Type B pancreatic cell (in vitro differentiated cells): Measurements from ENCODE around the gene CLCN1. TPM values are rescaled to one million over a fixed set of nuclear protein-coding genes. Genes with fewer than 3 reads are reported as not detected.
A peak's percentile ranks its signal among the peaks of the same experiment; 100 is the strongest.

Experiments
- DNase-seq: peaks from one replicate; pipeline ENCODE4 v3.0.0; 2021; ENCODE audit warnings: mixed read lengths; ENCODE audit not compliant: unreplicated experiment; ENCODE audit errors: extremely low spot score
- H3K27ac Mint-ChIP-seq: 2 replicates; pipeline ENCODE4 v1.8.0; 2021; ENCODE audit warnings: mild to moderate bottlenecking, mixed read lengths
- H3K27me3 Mint-ChIP-seq: 2 replicates; pipeline ENCODE4 v1.8.0; 2021; ENCODE audit warnings: mixed read lengths
- H3K36me3 Mint-ChIP-seq: 2 replicates; pipeline ENCODE4 v1.8.0; 2021; ENCODE audit warnings: mixed read lengths
- H3K4me1 Mint-ChIP-seq: one replicate; pipeline ENCODE4 v1.8.0; 2021; ENCODE audit warnings: mixed read lengths; ENCODE audit not compliant: unreplicated experiment
- H3K4me3 Mint-ChIP-seq: 2 replicates; pipeline ENCODE4 v1.8.0; 2021; ENCODE audit warnings: mild to moderate bottlenecking, mixed read lengths
- H3K9me3 Mint-ChIP-seq: 2 replicates; pipeline ENCODE4 v1.8.0; 2021; ENCODE audit warnings: mixed read lengths
- total RNA-seq: library from RNA; stranded (reverse); gene quantifications from 2 replicates; pipeline ENCODE4 v1.2.1, GENCODE V29; 2021; ENCODE audit warnings: low replicate concordance
- TF ChIP-seq, protein P1 (sequence below): fragments of 200-600 bp; sonication (generic); conservative IDR thresholded peaks from 2 replicates; pipeline ENCODE4 v1.5.0; 2021; ENCODE audit warnings: antibody characterized with exemption, mild to moderate bottlenecking

Gene CLCN1
- total RNA-seq, 1 donor from 2014 or later, result 0.22 TPM

DNA sequence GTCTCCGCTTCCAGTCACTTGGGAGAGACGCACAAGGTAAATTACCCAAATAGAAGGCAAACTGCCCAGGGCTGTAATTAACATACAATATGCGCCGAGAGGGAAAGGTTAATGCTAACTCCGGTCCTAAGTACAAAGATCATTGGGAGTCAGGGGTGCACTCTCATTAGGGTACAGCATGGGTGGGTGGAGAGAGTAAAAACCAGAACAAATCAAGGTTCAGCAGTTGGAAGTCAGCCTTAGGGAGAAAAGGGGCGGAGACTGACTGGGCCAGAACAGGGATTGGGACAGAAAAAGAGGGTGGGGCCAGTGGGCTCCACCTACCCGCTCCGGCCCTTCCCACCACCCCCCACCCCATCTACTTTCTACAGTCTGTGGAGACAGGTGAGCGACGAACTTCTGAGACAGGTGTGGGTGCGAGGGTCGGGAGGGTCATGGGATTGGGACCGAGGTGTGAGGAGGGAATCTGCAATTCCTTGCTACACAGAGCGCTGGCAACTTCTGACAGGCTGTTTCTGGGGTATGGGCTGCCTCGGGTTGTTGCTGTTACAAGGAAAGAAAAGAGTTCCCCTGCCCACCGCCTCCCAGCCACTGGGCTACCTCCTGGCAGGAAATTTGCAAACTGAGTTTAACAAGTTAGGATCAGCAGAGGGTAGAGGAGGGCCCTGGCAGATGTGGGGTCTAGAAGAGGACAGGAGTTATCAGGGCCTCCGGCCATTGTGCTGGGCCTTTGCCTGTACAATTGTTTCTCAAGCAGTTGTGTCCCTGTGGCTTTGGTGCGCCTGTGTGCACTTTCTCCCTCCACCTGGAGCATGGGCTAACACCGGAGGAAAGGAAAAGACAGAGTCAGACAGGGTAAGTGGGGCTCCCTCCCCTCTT, 31.1 kb upstream of the CLCN1 start, which contains the start of gene TMEM139:
TMEM139 (plus strand) TSS at position 368 of the 879 bp plus-strand sequence. CDS start 1,000 bp downstream, outside the sequence.
- H3K36me3 Mint-ChIP-seq, result peaks cover 4% of the 10 kb centered on the region
- H3K4me3 Mint-ChIP-seq, result peak within 1 kb of the TSS; percentile 48
- H3K27ac Mint-ChIP-seq, result peak within 1 kb of the TSS; percentile 62
- TF ChIP-seq, protein P1, sequence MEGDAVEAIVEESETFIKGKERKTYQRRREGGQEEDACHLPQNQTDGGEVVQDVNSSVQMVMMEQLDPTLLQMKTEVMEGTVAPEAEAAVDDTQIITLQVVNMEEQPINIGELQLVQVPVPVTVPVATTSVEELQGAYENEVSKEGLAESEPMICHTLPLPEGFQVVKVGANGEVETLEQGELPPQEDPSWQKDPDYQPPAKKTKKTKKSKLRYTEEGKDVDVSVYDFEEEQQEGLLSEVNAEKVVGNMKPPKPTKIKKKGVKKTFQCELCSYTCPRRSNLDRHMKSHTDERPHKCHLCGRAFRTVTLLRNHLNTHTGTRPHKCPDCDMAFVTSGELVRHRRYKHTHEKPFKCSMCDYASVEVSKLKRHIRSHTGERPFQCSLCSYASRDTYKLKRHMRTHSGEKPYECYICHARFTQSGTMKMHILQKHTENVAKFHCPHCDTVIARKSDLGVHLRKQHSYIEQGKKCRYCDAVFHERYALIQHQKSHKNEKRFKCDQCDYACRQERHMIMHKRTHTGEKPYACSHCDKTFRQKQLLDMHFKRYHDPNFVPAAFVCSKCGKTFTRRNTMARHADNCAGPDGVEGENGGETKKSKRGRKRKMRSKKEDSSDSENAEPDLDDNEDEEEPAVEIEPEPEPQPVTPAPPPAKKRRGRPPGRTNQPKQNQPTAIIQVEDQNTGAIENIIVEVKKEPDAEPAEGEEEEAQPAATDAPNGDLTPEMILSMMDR, result no peak
- no peak for DNase-seq
- H3K9me3 Mint-ChIP-seq, result peaks cover 5% of the 10 kb centered on the region
- peaks cover 30% of the 10 kb centered on the region for H3K4me1 Mint-ChIP-seq
- no peaks in the 10 kb centered on the region for H3K27me3 Mint-ChIP-seq

DNA sequence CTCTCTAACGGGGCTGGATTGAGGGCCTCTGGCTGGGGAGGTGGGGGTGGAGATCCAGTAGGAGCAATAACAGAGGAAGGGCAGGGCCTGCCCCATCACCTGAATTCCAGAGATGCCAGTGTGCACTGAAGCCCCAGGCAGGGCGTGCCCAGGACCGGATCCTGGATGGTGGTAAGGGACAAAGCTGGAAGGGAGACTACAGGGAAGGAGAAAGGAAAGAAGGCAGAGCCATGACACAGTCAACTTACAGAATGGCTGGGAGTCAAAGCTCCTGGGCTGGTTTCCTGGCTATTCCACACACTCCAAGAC, 30.5 kb upstream of the CLCN1 start:
- H3K9me3 Mint-ChIP-seq, result peaks cover 5% of the 10 kb centered on the region
- peaks cover 29% of the 10 kb centered on the region for H3K4me1 Mint-ChIP-seq
- no peaks in the 10 kb centered on the region for H3K27me3 Mint-ChIP-seq
- no peak for DNase-seq
- TF ChIP-seq, protein P1, result no peak
- H3K27ac Mint-ChIP-seq, result peak overlapping the region; percentile 62
- peaks cover 4% of the 10 kb centered on the region for H3K36me3 Mint-ChIP-seq
- peak overlapping the region; percentile 48 for H3K4me3 Mint-ChIP-seq

DNA sequence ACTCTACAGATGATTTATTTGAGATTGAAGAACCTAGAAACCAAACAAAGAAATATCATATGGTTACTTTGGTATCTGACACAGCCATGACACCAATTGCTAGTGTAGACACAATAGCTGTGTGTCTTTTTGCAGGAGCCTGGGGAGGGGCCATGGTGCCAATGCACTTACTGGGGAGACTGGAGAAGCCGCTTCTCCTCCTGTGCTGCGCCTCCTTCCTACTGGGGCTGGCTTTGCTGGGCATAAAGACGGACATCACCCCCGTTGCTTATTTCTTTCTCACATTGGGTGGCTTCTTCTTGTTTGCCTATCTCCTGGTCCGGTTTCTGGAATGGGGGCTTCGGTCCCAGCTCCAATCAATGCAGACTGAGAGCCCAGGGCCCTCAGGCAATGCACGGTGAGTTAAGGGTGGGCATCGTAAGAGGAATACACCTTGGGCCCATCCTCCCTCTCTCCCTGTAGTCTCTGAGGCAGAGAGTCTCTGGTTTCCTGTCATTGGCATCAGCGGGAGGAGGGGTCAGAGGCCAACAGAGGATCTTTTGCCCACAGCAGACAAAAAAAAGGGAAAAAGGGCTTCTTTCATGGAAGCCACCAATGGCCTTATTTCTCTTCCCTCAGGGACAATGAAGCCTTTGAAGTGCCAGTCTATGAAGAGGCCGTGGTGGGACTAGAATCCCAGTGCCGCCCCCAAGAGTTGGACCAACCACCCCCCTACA, 29.9 kb upstream of the CLCN1 start:
- Mint-ChIP-seq H3K27ac (peak overlapping the region; percentile 62), H3K9me3 (peaks cover 5% of the 10 kb centered on the region), H3K4me1 (peaks cover 26% of the 10 kb centered on the region), H3K27me3 (no peaks in the 10 kb centered on the region), H3K36me3 (peaks cover 4% of the 10 kb centered on the region), H3K4me3 (peak overlapping the region; percentile 48)
- TF ChIP-seq, protein P1, result no peak
- no peak for DNase-seq

DNA sequence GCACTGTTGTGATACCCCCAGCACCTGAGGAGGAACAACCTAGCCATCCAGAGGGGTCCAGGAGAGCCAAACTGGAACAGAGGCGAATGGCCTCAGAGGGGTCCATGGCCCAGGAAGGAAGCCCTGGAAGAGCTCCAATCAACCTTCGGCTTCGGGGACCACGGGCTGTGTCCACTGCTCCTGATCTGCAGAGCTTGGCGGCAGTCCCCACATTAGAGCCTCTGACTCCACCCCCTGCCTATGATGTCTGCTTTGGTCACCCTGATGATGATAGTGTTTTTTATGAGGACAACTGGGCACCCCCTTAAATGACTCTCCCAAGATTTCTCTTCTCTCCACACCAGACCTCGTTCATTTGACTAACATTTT, 29.4 kb upstream of the CLCN1 start:
- H3K4me3 Mint-ChIP-seq, result peak overlapping the region; percentile 91
- peaks cover 25% of the 10 kb centered on the region for H3K4me1 Mint-ChIP-seq
- TF ChIP-seq, protein P1, result no peak
- H3K36me3 Mint-ChIP-seq, result peaks cover 9% of the 10 kb centered on the region
- peak overlapping the region; percentile 92 for H3K27ac Mint-ChIP-seq
- no peaks in the 10 kb centered on the region for H3K27me3 Mint-ChIP-seq
- no peak for DNase-seq
- H3K9me3 Mint-ChIP-seq, result peaks cover 5% of the 10 kb centered on the region

DNA sequence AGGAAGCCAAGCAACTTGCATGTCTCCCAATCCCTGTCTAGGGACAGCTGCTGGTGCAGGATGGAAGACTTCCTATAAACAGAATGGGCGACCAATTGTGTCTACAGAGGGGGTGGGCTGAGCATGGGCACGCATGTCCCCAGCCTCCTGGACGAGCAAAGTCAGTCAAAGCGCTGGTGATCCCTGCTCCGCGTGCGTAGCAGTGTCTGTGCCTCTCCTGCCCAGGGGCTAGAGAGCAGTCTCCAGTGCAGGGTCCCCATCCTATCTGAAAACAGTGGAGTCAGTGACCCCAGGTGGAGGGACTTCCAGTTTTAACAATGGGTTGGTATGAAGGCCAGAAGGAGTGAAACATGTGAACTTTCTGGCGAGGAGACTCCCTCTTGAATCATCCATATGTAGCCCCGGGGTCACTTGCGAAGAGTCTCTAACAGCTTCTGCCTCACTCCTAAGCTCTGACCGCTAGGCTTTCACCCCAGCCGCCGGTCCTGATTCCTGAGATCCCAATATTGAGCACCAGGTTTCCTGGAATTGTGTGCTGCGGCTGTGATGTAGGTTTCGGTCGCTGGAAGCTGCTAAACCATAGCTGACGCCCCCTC, 28.5 kb upstream of the CLCN1 start:
- H3K9me3 Mint-ChIP-seq, result peaks cover 5% of the 10 kb centered on the region
- peaks cover 16% of the 10 kb centered on the region for H3K36me3 Mint-ChIP-seq
- TF ChIP-seq, protein P1, result no peak
- no peak for DNase-seq
- H3K4me1 Mint-ChIP-seq, result peaks cover 23% of the 10 kb centered on the region
- no peaks in the 10 kb centered on the region for H3K27me3 Mint-ChIP-seq
- H3K4me3 Mint-ChIP-seq, result peak overlapping the region; percentile 91
- peak overlapping the region; percentile 92 for H3K27ac Mint-ChIP-seq
